DMS 273 (cell line): ENCODE data around the gene HPSE2.
"Not testable (repeated sequence)": the region's sequence is repeated elsewhere in the genome, so short reads cannot be mapped to it uniquely, and the experiment has no call there.

Source experiments
- DNase-seq: peaks from one replicate; lab custom pipeline; 2025; ENCODE audit not compliant: unreplicated experiment; lab: John Stamatoyannopoulos, UW

HPSE2 gene

GRCh38 chr10:98921316-98921715 is 314.3 kb downstream of the HPSE2 start:
- peak; percentile 45 for DNase-seq

GRCh38 chr10:98920807-98921206 is 314.8 kb downstream of the HPSE2 start:
- DNase-seq, result peak; percentile 32

DNA sequence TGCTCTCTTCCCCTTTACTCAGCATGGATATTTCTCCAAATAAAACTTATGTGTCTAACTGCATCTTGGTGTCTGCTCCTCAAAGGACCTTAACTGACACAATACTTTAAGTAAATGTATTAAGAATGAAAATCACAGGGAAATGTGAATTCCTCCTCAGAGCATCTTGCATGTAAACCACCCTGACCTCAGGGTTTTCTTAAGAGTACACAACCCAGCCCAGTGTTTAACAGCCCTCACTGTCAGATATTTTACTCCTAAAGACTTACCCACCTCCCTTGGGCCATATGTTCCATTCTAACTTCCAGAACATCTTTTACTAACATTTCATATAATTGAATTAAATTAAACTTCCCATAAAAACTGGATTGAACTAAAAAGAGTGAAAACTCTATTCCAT is 315.3 kb downstream of the HPSE2 start:
- DNase-seq, result no peak

GRCh38 chr10:98919899-98920298 is 315.8 kb downstream of the HPSE2 start:
- DNase-seq, result peak; percentile 7

DNA sequence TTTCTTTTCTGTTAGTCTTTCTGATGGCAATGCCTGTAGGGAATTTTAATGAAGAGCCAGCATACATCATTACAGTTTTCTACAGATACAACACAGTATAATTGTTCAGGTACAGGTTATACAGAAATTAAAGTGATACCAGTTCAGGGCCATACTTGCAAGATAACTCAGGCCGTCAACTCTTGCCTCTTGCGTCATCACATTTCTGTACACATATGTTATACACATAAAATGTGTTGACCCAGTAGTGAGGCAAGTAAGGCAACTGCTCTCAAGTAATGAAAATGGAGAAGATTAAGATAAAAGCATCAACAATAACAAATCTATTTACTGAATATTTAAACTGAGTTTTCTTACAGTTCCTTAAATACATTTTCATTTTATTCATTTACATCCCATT is 317.8 kb downstream of the HPSE2 start:
- no peak for DNase-seq

- peak; percentile 3 for DNase-seq
These were observed 319.0 kb downstream of the HPSE2 start for GRCh38 chr10:98916526-98917125.

DNA sequence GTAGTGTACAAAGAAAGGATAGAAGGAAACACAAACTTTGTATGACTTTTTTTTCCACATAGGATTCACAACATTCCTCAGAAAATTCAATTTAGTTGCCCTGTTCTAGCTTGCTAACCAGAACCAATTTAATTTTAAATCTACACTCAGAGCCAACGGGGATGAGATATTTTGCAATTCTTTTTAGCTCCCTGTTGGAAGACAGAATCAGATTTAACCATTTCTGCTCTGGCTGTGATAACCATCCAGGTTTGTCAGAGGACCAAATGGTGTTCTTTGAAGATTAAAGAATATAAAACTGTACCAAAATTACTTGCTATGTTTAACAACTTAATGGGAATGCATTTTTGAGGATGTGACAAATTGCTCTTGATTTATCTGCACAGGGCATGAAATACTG is 319.7 kb downstream of the HPSE2 start:
- no peak for DNase-seq

DNA sequence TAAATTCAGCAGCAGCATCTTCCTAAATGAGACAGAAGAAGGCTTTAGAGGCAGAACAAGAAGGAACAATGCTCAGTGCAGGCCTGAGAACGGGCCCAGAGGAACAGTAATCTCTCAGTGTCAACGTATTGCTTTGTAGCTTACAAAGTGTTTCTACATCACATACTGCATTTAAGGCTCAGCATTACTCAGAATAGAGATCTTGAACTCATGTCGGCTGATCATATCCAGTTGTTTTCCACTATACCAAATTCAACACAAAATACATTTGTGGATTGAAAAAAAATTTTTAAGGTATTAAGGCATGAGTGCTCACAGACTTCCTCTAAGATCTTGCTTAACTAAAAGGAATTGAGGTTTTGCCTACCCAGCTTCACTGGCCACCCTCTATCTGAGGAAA is 325.1 kb downstream of the HPSE2 start:
- no peak for DNase-seq

- DNase-seq, result peak; percentile 81
These were observed 325.6 kb downstream of the HPSE2 start for GRCh38 chr10:98910048-98910447.

GRCh38 chr10:98908868-98909267 is 326.8 kb downstream of the HPSE2 start:
- no peak for DNase-seq

DNA sequence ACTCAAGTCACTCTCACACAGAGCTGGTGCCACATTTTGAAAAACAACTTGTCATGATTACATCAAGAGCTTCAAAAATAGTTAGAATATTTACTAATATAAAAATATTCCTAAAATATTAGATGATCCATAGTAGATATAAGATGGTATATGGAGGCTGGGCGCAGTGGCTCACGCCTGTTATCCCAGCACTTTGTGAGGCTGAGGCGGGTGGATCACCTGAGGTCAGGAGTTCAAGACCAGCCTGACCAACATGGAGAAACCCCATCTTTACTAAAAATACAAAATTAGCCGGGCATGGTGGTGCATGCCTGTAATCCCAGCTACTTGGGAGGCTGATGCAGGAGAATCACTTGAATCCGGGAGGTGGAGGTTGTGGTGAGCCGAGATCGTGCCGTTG is 327.4 kb downstream of the HPSE2 start:
- not testable (repeated sequence) for DNase-seq

DNA sequence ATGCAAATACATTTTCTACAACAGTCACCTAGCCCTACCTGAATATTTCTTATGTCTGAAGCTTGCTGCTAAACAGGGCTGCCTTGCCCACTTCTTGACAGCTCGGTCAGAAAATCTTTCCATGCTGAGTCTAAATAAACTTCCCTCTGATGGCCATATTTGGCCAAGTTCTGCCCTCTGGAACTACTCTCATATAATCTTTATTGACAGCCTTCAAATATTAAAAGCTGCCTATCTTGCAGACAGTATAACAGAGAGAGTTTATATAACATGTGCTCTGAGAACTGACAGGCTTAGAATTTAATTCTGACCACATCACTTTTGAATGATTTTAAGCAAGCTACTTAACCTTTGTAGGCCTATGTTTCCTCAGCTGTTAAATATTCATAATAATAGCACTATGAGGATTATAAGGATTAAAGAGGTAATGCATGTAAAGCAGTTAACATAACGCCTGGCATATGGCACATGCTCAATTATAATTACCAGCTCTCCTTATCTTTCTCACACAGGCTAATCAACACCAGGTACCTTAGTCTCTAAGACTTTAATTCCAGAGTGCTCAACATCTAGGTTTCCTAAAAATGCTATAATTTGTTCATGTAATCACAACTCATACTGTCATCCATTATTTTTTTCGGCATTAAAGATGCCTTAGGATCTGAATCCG is 334.1 kb downstream of the HPSE2 start:
- peak; percentile 44 for DNase-seq

DNA sequence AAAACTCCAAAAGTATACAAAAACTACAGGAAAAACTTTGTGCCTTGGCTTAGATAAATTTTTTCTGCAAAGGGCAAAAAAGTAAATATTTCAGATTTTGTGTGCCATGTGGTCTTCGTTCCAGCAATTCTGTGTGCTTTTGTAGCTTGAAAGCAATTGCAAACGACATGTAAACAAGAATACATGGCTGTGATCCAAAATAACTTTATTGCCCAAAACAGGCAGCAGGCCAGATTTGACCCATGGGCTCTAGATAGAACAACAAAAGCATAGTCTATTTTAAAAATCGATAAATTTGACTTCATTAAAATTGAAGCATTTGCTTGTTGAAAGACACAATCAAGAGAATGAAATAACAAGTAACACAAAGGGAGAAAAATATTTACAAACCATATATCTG is 336.6 kb downstream of the HPSE2 start:
- DNase-seq, result no peak

DNA sequence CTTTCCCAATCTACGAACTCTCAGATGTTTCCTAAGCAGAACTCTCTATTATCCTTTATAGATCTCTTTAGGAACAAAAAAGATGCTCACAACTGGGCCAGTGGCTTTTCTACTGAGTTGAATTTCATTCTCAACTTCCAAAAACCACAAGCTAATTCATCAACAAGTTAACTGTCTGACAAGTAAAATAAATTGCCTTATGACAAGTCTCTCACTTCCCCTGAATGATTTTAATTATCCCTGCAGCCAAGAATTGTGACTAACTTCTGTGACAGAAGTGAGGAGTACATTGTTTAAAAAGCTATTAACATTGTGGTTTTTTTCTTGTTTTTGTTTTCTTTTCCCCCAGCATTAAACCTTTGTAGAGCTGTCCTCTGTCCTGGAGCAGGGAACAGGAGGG is 343.1 kb downstream of the HPSE2 start:
- no peak for DNase-seq

DNA sequence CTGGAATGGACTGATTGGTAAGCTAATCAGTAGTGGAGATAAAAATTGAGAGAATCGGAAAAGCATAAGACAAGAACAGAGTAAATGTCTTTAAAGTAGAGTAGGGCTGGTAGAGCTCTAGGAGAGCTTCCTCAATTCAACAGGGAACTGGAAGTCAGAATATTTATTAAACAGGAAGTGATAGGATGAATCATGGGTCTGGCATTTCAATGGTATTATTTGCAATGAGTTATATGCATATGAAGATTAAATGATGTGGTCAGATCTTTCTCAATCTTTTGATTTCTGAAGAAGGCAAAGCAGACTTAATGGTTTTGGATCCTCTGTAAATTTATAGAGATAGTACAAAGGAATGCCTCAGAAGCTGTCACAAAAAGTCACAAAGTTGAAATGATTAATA is 349.0 kb downstream of the HPSE2 start:
- DNase-seq, result no peak

- DNase-seq, result no peak
These were observed 350.3 kb downstream of the HPSE2 start for GRCh38 chr10:98885378-98885777.

DNA sequence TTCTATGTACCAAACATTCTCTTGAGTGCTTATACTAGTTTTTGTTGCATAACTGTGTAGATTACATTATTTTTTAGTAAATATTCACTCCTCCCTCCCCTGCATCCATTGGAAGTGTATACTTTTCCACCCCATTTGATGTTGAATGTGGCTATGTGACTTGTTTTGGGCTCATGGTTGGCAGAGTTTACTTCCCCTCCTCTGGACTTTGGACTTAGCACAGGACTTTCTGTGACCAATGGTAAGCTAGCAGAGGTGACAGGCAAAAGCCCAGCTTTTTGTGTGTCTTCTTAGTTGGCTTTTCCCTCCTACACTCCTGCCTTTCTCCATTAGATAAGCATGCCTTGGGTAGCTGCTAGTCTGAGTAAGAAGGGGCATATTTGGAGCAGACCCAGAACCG is 353.9 kb downstream of the HPSE2 start:
- DNase-seq, result no peak

GRCh38 chr10:98880971-98881370 is 354.7 kb downstream of the HPSE2 start:
- no peak for DNase-seq

GRCh38 chr10:98878921-98879320 is 356.7 kb downstream of the HPSE2 start:
- DNase-seq, result no peak

- DNase-seq, result no peak
These were observed 357.2 kb downstream of the HPSE2 start for GRCh38 chr10:98878418-98878817.

DNA sequence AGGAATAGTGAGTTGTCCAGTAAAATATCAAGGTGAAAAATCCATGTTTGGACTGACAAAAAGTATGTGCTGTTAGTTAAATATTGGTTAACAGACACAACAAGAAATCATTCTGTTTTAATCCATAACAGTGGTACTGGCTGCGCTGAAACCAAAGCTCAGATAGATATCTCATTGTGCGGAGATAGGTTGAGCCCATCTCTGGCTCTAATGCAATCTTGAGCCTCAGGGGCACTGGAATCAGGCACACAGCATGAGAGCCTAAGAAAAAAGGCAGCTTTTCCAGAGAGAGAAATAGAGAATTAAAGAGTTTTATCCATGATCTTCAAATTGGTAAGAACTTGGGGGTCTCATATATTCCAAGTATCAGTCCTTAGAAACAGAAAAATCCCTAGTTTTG is 373.7 kb downstream of the HPSE2 start:
- no peak for DNase-seq

- DNase-seq, result peak; percentile 6
These were observed 377.1 kb downstream of the HPSE2 start for GRCh38 chr10:98858525-98858924.
